HG03521 (cell line): ENCODE data around the gene ALAD.
"Not testable (repeated sequence)": the region's sequence is repeated elsewhere in the genome, so short reads cannot be mapped to it uniquely, and the experiment has no call there.

Experiments
- ATAC-seq: cut with Tn5 transposase; IDR thresholded peaks from one replicate; pipeline ENCODE4 v1.9.1; 2021; ENCODE audit warnings: mild to moderate bottlenecking, moderate library complexity; ENCODE audit not compliant: unreplicated experiment

Gene ALAD

GRCh38 chr9:113399646-113400200, 1.4 kb downstream of the ALAD start:
- ATAC-seq, result no peak

- no peak for ATAC-seq
These were observed 2.3 kb downstream of the ALAD start for GRCh38 chr9:113398796-113399195.

- ATAC-seq, result no peak
These were observed 3.9 kb downstream of the ALAD start for GRCh38 chr9:113397203-113397631.

- ATAC-seq, result no peak
These were observed 5.9 kb downstream of the ALAD start for GRCh38 chr9:113395000-113395861.

- no peak for ATAC-seq
These were observed 7.8 kb downstream of the ALAD start for GRCh38 chr9:113393281-113393680.

- no peak for ATAC-seq
These were observed 9.2 kb downstream of the ALAD start for GRCh38 chr9:113391917-113392316.

GRCh38 chr9:113390192-113390960, 10.7 kb downstream of the ALAD start:
- no peak for ATAC-seq

GRCh38 chr9:113389451-113389850, 11.6 kb downstream of the ALAD start:
- ATAC-seq, result no peak

GRCh38 chr9:113388833-113389232, 12.3 kb downstream of the ALAD start:
- no peak for ATAC-seq

GRCh38 chr9:113387560-113388230, 13.4 kb downstream of the ALAD start:
- no peak for ATAC-seq

GRCh38 chr9:113386571-113387393, 14.3 kb downstream of the ALAD start:
- no peak for ATAC-seq

- ATAC-seq, result no peak
These were observed 19.1 kb downstream of the ALAD start for GRCh38 chr9:113381909-113382411.

- not testable (repeated sequence) for ATAC-seq
These were observed 19.6 kb downstream of the ALAD start for GRCh38 chr9:113381441-113381840.

GRCh38 chr9:113380869-113381378, 20.2 kb downstream of the ALAD start:
- ATAC-seq, result peak; percentile 44

- not testable (repeated sequence) for ATAC-seq
These were observed 21.3 kb downstream of the ALAD start for GRCh38 chr9:113379829-113380210.

GRCh38 chr9:113379094-113379828, 21.8 kb downstream of the ALAD start:
- ATAC-seq, result not testable (repeated sequence)

GRCh38 chr9:113376634-113377567, 24.2 kb downstream of the ALAD start, which contains the start of gene HDHD3:
Gene HDHD3 (minus strand): TSS chr9:113376986. CDS start chr9:113374354, 2,632 bp downstream.
- peak; percentile 86 for ATAC-seq
